ENCODE data around the gene PDE9A.
"Not testable (repeated sequence)": the region's sequence is repeated elsewhere in the genome, so short reads cannot be mapped to it uniquely, and the experiment has no call there.

Gene PDE9A

GRCh38 chr21:42716074-42716473, 62.7 kb downstream of the PDE9A start:
- DNase-seq, result peak; percentile 22

- DNase-seq, result not testable (repeated sequence)
These were observed 67.1 kb downstream of the PDE9A start for GRCh38 chr21:42720484-42720883.

GRCh38 chr21:42721341-42721824, 68.0 kb downstream of the PDE9A start:
- DNase-seq, result no peak

GRCh38 chr21:42722153-42722552, 68.7 kb downstream of the PDE9A start:
- no peak for DNase-seq

- no peak for DNase-seq
These were observed 69.5 kb downstream of the PDE9A start for GRCh38 chr21:42722808-42723473.

- no peak for DNase-seq
These were observed 71.0 kb downstream of the PDE9A start for GRCh38 chr21:42724226-42724920.

- DNase-seq, result no peak
These were observed 72.1 kb downstream of the PDE9A start for GRCh38 chr21:42725416-42725930.

- DNase-seq, result peak; percentile 43
These were observed 78.0 kb downstream of the PDE9A start for GRCh38 chr21:42731264-42732032.

GRCh38 chr21:42732033-42732410, 78.6 kb downstream of the PDE9A start:
- peak; percentile 14 for DNase-seq

- DNase-seq, result peak; percentile 31
These were observed 79.7 kb downstream of the PDE9A start for GRCh38 chr21:42733037-42733627.

- no peak for DNase-seq
These were observed 80.5 kb downstream of the PDE9A start for GRCh38 chr21:42733874-42734273.

- no peak for DNase-seq
These were observed 81.0 kb downstream of the PDE9A start for GRCh38 chr21:42734323-42734971.

- no peak for DNase-seq
These were observed 81.6 kb downstream of the PDE9A start for GRCh38 chr21:42735061-42735460.

- DNase-seq, result no peak
These were observed 82.5 kb downstream of the PDE9A start for GRCh38 chr21:42735944-42736343.

- no peak for DNase-seq
These were observed 83.4 kb downstream of the PDE9A start for GRCh38 chr21:42736646-42737350.

- DNase-seq, result peak; percentile 9
These were observed 84.7 kb downstream of the PDE9A start for GRCh38 chr21:42737951-42738590.

GRCh38 chr21:42739061-42739931, 85.9 kb downstream of the PDE9A start:
- DNase-seq, result peak; percentile 50

GRCh38 chr21:42740405-42740909, 87.0 kb downstream of the PDE9A start:
- DNase-seq, result no peak

- DNase-seq, result peak; percentile 30
These were observed 87.6 kb downstream of the PDE9A start for GRCh38 chr21:42741066-42741465.
